Testis (tissue), 2 donors: ENCODE measurements around the gene TMEM120B.

Experiments
- CTCF ChIP-seq, 3 experiments: fragments of 450-650 bp in 2 of 3; fragments of 200-600 bp in 1 of 3; sonication (generic) in 1 of 3; IDR thresholded peaks; one replicate each; pipeline ENCODE4 v1.5.1; 2016 to 2019; ENCODE audit warnings: antibody characterized with exemption in 3 of 3, mild to moderate bottlenecking in 2 of 3, moderate library complexity in 1 of 3
- POLR2A ChIP-seq: fragments of 450-650 bp; IDR thresholded peaks from one replicate; pipeline ENCODE4 v1.6.1; 2017; ENCODE audit warnings: antibody characterized with exemption, mild to moderate bottlenecking, moderate library complexity

GRCh38 chr12:121792607-121793439, 80.3 kb downstream of the TMEM120B start:
- TF ChIP-seq CTCF (IDR thresholded peaks at IDR 0.05) = no peak
- TF ChIP-seq POLR2A = no peak
